Measurements from ENCODE around the gene ANKAR.

ANKAR gene

DNA sequence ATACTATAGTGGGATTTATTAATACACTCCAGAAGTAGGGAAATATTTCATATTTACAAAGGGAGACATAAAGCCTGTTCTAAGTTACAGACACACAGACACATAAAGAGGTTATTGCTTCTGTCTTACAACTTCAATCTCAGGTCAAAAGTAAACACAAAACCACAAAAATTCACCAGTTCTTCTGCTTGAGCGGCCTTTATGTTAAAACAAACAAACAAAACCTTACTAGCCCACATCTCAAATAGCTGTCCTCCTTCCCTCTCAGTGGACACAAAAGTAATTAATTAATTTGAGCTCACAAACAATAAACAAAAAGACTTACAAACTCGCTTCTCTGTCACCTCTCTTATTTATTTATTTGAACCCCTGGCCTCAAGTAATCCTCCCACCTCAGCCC is 14.7 kb upstream of the ANKAR start:
- ATAC-seq, result no peak
- TF ChIP-seq ZC3H10 (CRISPR knock-in tag; IDR thresholded peaks at IDR 0.05), result no peak
- no peak for TF ChIP-seq ZNF565 (CRISPR knock-in tag; conservative IDR thresholded peaks at IDR 0.05; ENCODE audit: low read depth)
- TF ChIP-seq ZFP3 (CRISPR knock-in tag; IDR thresholded peaks at IDR 0.05), result no peak
- TF ChIP-seq, protein P1, sequence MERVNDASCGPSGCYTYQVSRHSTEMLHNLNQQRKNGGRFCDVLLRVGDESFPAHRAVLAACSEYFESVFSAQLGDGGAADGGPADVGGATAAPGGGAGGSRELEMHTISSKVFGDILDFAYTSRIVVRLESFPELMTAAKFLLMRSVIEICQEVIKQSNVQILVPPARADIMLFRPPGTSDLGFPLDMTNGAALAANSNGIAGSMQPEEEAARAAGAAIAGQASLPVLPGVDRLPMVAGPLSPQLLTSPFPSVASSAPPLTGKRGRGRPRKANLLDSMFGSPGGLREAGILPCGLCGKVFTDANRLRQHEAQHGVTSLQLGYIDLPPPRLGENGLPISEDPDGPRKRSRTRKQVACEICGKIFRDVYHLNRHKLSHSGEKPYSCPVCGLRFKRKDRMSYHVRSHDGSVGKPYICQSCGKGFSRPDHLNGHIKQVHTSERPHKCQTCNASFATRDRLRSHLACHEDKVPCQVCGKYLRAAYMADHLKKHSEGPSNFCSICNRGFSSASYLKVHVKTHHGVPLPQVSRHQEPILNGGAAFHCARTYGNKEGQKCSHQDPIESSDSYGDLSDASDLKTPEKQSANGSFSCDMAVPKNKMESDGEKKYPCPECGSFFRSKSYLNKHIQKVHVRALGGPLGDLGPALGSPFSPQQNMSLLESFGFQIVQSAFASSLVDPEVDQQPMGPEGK (CRISPR knock-in tag; IDR thresholded peaks at IDR 0.05; ENCODE audit: borderline replicate concordance), result no peak
- no peak for TF ChIP-seq ZNF8 (CRISPR knock-in tag; IDR thresholded peaks at IDR 0.05)
- TF ChIP-seq ZFP30 (CRISPR knock-in tag; IDR thresholded peaks at IDR 0.05), result no peak

DNA sequence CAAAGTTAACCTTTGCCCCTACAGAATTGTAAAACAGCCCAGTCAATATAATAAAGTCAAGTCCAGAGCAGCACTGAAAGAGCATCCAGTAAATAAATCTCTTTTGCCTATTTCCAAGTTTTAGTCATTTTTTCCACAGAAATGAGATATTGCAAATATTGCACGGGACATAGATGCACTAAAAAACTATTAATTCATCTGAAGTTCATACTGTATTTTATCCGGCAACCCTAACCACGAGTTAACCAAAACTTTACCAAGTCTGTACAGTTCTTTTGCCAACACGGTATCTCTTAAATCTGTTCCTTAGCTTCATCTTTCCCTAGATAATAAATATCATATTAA is 13.7 kb upstream of the ANKAR start:
- no peak for ATAC-seq
- TF ChIP-seq CSDC2 (CRISPR knock-in tag; IDR thresholded peaks at IDR 0.05), result no peak
- TF ChIP-seq TCF4 (CRISPR knock-in tag; IDR thresholded peaks at IDR 0.05; ENCODE audit: borderline replicate concordance), result no peak
- TF ChIP-seq, protein P2, sequence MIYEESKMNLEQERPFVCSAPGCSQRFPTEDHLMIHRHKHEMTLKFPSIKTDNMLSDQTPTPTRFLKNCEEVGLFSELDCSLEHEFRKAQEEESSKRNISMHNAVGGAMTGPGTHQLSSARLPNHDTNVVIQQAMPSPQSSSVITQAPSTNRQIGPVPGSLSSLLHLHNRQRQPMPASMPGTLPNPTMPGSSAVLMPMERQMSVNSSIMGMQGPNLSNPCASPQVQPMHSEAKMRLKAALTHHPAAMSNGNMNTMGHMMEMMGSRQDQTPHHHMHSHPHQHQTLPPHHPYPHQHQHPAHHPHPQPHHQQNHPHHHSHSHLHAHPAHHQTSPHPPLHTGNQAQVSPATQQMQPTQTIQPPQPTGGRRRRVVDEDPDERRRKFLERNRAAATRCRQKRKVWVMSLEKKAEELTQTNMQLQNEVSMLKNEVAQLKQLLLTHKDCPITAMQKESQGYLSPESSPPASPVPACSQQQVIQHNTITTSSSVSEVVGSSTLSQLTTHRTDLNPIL (CRISPR knock-in tag; IDR thresholded peaks at IDR 0.05; ENCODE audit: low read depth), result no peak
- no peak for TF ChIP-seq BACH2 (CRISPR knock-in tag; IDR thresholded peaks at IDR 0.05; ENCODE audit: borderline replicate concordance)
- TF ChIP-seq ZC3H10 (CRISPR knock-in tag; IDR thresholded peaks at IDR 0.05), result no peak
- TF ChIP-seq ZNF8 (CRISPR knock-in tag; IDR thresholded peaks at IDR 0.05), result no peak
- TF ChIP-seq GLIS3 (CRISPR knock-in tag; IDR thresholded peaks at IDR 0.05), result no peak
- TF ChIP-seq, protein P1 (CRISPR knock-in tag; IDR thresholded peaks at IDR 0.05; ENCODE audit: borderline replicate concordance), result no peak
- TF ChIP-seq ZNF70 (CRISPR knock-in tag; IDR thresholded peaks at IDR 0.05), result no peak
- no peak for TF ChIP-seq ESRRG (CRISPR knock-in tag; IDR thresholded peaks at IDR 0.05)
- TF ChIP-seq ISL1 (CRISPR knock-in tag; IDR thresholded peaks at IDR 0.05), result no peak
- TF ChIP-seq ARNTL (CRISPR knock-in tag; IDR thresholded peaks at IDR 0.05; ENCODE audit: borderline replicate concordance, low read depth), result no peak
- TF ChIP-seq SNAI2 (CRISPR knock-in tag; IDR thresholded peaks at IDR 0.05), result no peak
- TF ChIP-seq RARB (CRISPR knock-in tag; IDR thresholded peaks at IDR 0.05), result no peak
- no peak for TF ChIP-seq OSR1 (CRISPR knock-in tag; IDR thresholded peaks at IDR 0.05)
- no peak for TF ChIP-seq ZFP3 (CRISPR knock-in tag; IDR thresholded peaks at IDR 0.05)
- no peak for TF ChIP-seq PPARA (CRISPR knock-in tag; IDR thresholded peaks at IDR 0.05; ENCODE audit: borderline replicate concordance)
- TF ChIP-seq, protein P3, sequence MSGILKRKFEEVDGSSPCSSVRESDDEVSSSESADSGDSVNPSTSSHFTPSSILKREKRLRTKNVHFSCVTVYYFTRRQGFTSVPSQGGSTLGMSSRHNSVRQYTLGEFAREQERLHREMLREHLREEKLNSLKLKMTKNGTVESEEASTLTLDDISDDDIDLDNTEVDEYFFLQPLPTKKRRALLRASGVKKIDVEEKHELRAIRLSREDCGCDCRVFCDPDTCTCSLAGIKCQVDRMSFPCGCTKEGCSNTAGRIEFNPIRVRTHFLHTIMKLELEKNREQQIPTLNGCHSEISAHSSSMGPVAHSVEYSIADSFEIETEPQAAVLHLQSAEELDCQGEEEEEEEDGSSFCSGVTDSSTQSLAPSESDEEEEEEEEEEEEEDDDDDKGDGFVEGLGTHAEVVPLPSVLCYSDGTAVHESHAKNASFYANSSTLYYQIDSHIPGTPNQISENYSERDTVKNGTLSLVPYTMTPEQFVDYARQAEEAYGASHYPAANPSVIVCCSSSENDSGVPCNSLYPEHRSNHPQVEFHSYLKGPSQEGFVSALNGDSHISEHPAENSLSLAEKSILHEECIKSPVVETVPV (CRISPR knock-in tag; IDR thresholded peaks at IDR 0.05), result no peak
- TF ChIP-seq, protein P4, sequence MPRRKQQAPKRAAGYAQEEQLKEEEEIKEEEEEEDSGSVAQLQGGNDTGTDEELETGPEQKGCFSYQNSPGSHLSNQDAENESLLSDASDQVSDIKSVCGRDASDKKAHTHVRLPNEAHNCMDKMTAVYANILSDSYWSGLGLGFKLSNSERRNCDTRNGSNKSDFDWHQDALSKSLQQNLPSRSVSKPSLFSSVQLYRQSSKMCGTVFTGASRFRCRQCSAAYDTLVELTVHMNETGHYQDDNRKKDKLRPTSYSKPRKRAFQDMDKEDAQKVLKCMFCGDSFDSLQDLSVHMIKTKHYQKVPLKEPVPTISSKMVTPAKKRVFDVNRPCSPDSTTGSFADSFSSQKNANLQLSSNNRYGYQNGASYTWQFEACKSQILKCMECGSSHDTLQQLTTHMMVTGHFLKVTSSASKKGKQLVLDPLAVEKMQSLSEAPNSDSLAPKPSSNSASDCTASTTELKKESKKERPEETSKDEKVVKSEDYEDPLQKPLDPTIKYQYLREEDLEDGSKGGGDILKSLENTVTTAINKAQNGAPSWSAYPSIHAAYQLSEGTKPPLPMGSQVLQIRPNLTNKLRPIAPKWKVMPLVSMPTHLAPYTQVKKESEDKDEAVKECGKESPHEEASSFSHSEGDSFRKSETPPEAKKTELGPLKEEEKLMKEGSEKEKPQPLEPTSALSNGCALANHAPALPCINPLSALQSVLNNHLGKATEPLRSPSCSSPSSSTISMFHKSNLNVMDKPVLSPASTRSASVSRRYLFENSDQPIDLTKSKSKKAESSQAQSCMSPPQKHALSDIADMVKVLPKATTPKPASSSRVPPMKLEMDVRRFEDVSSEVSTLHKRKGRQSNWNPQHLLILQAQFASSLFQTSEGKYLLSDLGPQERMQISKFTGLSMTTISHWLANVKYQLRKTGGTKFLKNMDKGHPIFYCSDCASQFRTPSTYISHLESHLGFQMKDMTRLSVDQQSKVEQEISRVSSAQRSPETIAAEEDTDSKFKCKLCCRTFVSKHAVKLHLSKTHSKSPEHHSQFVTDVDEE (CRISPR knock-in tag; IDR thresholded peaks at IDR 0.05), result no peak

DNA sequence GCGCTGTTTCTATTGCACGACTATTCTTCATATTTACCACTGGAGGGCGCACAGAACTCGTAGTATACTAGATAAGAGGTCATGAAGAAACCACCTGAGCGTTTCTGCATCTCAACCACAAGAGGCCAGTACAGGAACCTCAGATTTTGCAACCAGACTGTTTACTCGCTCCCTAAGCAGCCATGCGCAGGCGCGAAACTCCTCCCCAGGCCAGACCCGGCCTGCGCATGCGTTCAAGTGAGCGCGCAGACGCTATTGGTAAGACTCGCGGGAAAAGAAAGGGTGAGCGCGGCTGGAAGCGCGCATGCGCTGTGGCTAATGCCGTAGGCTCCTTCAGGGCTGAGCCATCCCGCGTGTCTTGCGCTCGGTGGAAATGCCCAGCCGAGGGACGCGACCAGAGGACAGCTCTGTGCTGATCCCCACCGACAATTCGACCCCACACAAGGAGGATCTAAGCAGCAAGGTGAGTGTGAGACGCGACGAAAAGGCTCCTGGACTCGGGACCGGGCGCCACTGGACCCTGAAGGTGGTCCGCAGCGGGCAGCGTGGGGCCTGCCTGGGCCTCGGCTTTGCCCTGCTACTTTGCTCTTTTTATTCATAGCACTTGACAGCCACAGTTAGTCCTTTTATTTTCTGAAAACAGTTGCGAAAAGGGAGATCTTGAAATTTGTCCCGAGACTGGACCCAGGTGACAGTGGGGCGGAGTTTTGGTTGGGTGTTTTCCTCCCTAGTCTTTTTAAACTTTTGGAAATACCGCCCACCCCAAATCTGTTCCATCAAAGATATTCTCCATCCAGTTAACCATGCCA is 13.1 kb upstream of the ANKAR start, which contains the start of gene ASNSD1:
Gene ASNSD1 (plus strand): TSS at position 312 of the 809 bp plus-strand sequence. CDS start 4,674 bp downstream, outside the sequence.
- peak; percentile 98 for ATAC-seq
- TF ChIP-seq ZFP30 (CRISPR knock-in tag; IDR thresholded peaks at IDR 0.05) (no peak), TOX (CRISPR knock-in tag; IDR thresholded peaks at IDR 0.05; ENCODE audit: borderline replicate concordance) (no peak), PPARA (CRISPR knock-in tag; IDR thresholded peaks at IDR 0.05; ENCODE audit: borderline replicate concordance) (no peak), ESRRG (CRISPR knock-in tag; IDR thresholded peaks at IDR 0.05) (no peak), BACH2 (CRISPR knock-in tag; IDR thresholded peaks at IDR 0.05; ENCODE audit: borderline replicate concordance) (no peak), ZFP3 (CRISPR knock-in tag; IDR thresholded peaks at IDR 0.05) (no peak), ZNF8 (CRISPR knock-in tag; IDR thresholded peaks at IDR 0.05) (no peak), TCF4 (CRISPR knock-in tag; IDR thresholded peaks at IDR 0.05; ENCODE audit: borderline replicate concordance) (no peak)
- TF ChIP-seq, protein P2 (CRISPR knock-in tag; IDR thresholded peaks at IDR 0.05; ENCODE audit: low read depth), result no peak
- TF ChIP-seq, protein P1 (CRISPR knock-in tag; IDR thresholded peaks at IDR 0.05; ENCODE audit: borderline replicate concordance), result no peak

Measured in SK-N-SH treated with all-trans-retinoic acid at 6 μM for 48 hours (cell line).